Stomach smooth muscle (tissue), 2 donors: ENCODE measurements around the gene HOXB3.

Source experiments
- H3K27ac ChIP-seq: one replicate; pipeline ENCODE4 v1.7.0; 2013; ENCODE audit warnings: mild to moderate bottlenecking, low read length, inconsistent platforms
- H3K27me3 ChIP-seq, 2 donors: one replicate each; pipeline ENCODE4 v1.7.0; 2013; ENCODE audit warnings: low read length in 2 of 2; ENCODE audit not compliant: insufficient read depth in 2 of 2, control insufficient read depth in 1 of 2
- H3K36me3 ChIP-seq, 2 donors: one replicate each; pipeline ENCODE4 v1.7.0; 2013; ENCODE audit warnings: low read length in 2 of 2; ENCODE audit not compliant: control insufficient read depth in 2 of 2, insufficient read depth in 2 of 2
- H3K4me1 ChIP-seq: one replicate; pipeline ENCODE4 v1.7.0; 2013; ENCODE audit warnings: low read length; ENCODE audit not compliant: control insufficient read depth, insufficient read depth
- H3K4me3 ChIP-seq, 2 donors: one replicate each; pipeline ENCODE4 v1.7.0; 2013; ENCODE audit warnings: low read length in 2 of 2
- H3K9ac ChIP-seq, 2 donors: one replicate each; pipeline ENCODE4 v1.7.0; 2013; ENCODE audit warnings: low read length in 2 of 2, mild to moderate bottlenecking in 1 of 2
- H3K9me3 ChIP-seq, 2 donors: one replicate each; pipeline ENCODE4 v1.7.0; 2013; ENCODE audit warnings: low read length in 2 of 2; ENCODE audit not compliant: control insufficient read depth in 2 of 2
- donor health status: healthy.
- donor health status: Pancreatic carcinoma.

The HOXB3 gene

GRCh38 chr17:48565022-48565554 lies 25.0 kb downstream of the HOXB3 start:
- peaks cover 0 to 8% of the 10 kb centered on the region in 2 donors for H3K27me3 ChIP-seq
- no peaks in the 10 kb centered on the region for H3K9me3 ChIP-seq
- peak overlapping the region; percentile 80 for H3K27ac ChIP-seq
- peaks cover 0 to 2% of the 10 kb centered on the region in 2 donors for H3K36me3 ChIP-seq
- H3K4me3 ChIP-seq, result peak overlapping the region; percentile 49 to 77
- H3K4me1 ChIP-seq, result peaks cover 79% of the 10 kb centered on the region
- H3K9ac ChIP-seq, result peak overlapping the region; percentile 65 to 84

- Histone ChIP-seq H3K36me3 (peaks cover 0 to 2% of the 10 kb centered on the region in 2 donors), H3K27ac (peak overlapping the region; percentile 80), H3K9me3 (no peaks in the 10 kb centered on the region), H3K9ac (peak overlapping the region; percentile 65 to 84), H3K4me1 (peaks cover 81% of the 10 kb centered on the region), H3K4me3 (peak overlapping the region; percentile 49 to 77), H3K27me3 (peaks cover 0 to 6% of the 10 kb centered on the region in 2 donors)
These were observed 25.6 kb downstream of the HOXB3 start for GRCh38 chr17:48564188-48565021.

- Histone ChIP-seq H3K36me3 (peaks cover 0 to 2% of the 10 kb centered on the region in 2 donors), H3K27ac (peak overlapping the region; percentile 66), H3K4me3 (peak overlapping the region; percentile 44 to 77), H3K27me3 (peaks cover 0 to 4% of the 10 kb centered on the region in 2 donors), H3K4me1 (peaks cover 86% of the 10 kb centered on the region), H3K9me3 (no peaks in the 10 kb centered on the region), H3K9ac (peak overlapping the region; percentile 51 to 52)
These were observed 26.2 kb downstream of the HOXB3 start for GRCh38 chr17:48563867-48564187.

GRCh38 chr17:48563385-48563838 lies 26.6 kb downstream of the HOXB3 start:
- H3K9ac ChIP-seq, result peak overlapping the region; percentile 51 to 52
- H3K36me3 ChIP-seq, result peaks cover 0 to 2% of the 10 kb centered on the region in 2 donors
- H3K4me1 ChIP-seq, result peaks cover 88% of the 10 kb centered on the region
- H3K27ac ChIP-seq, result peak overlapping the region; percentile 66
- H3K9me3 ChIP-seq, result no peaks in the 10 kb centered on the region
- H3K27me3 ChIP-seq, result peaks cover 0 to 2% of the 10 kb centered on the region in 2 donors
- H3K4me3 ChIP-seq, result peak overlapping the region; percentile 44 to 77

GRCh38 chr17:48562934-48563333 lies 27.1 kb downstream of the HOXB3 start:
- H3K4me3 ChIP-seq, result peak overlapping the region; percentile 7 to 77
- peaks cover 0 to 2% of the 10 kb centered on the region in 2 donors for H3K36me3 ChIP-seq
- H3K4me1 ChIP-seq, result peaks cover 89% of the 10 kb centered on the region
- H3K9ac ChIP-seq, result no peak overlapping the region
- peak overlapping the region; percentile 66 for H3K27ac ChIP-seq
- H3K9me3 ChIP-seq, result no peaks in the 10 kb centered on the region
- no peaks in the 10 kb centered on the region for H3K27me3 ChIP-seq

- Histone ChIP-seq H3K9me3 (no peaks in the 10 kb centered on the region), H3K27ac (peak overlapping the region; percentile 66), H3K36me3 (peaks cover 0 to 2% of the 10 kb centered on the region in 2 donors), H3K9ac (no peak overlapping the region), H3K4me1 (peaks cover 89% of the 10 kb centered on the region), H3K4me3 (peak overlapping the region; percentile 7 to 77), H3K27me3 (no peaks in the 10 kb centered on the region)
These were observed 27.9 kb downstream of the HOXB3 start for GRCh38 chr17:48561884-48562810.

- peak overlapping the region; percentile 27 to 36 for H3K9ac ChIP-seq
These were observed 29.9 kb downstream of the HOXB3 start for GRCh38 chr17:48559840-48560817.

GRCh38 chr17:48559122-48559839 lies 30.8 kb downstream of the HOXB3 start:
- Histone ChIP-seq H3K9me3 (no peaks in the 10 kb centered on the region), H3K4me1 (peaks cover 87% of the 10 kb centered on the region), H3K9ac (peak overlapping the region; percentile 27 to 58), H3K27ac (peak overlapping the region; percentile 96), H3K27me3 (no peaks in the 10 kb centered on the region), H3K36me3 (peaks cover 0 to 2% of the 10 kb centered on the region in 2 donors), H3K4me3 (peak overlapping the region in 1 of 2 donors; percentile 75)

More at GRCh38 chr17:48559840-48560817, 29.9 kb downstream of the HOXB3 start:
- Histone ChIP-seq H3K27ac (peak overlapping the region; percentile 96), H3K27me3 (no peaks in the 10 kb centered on the region), H3K36me3 (peaks cover 0 to 2% of the 10 kb centered on the region in 2 donors), H3K4me3 (peak overlapping the region; percentile 13 to 75), H3K9me3 (no peaks in the 10 kb centered on the region), H3K4me1 (peaks cover 86% of the 10 kb centered on the region)

GRCh38 chr17:48558831-48559121 lies 31.3 kb downstream of the HOXB3 start:
- Histone ChIP-seq H3K36me3 (peaks cover 0 to 2% of the 10 kb centered on the region in 2 donors), H3K27me3 (no peaks in the 10 kb centered on the region), H3K4me1 (peaks cover 88% of the 10 kb centered on the region), H3K27ac (peak overlapping the region; percentile 96), H3K4me3 (peak overlapping the region; percentile 35 to 75), H3K9me3 (no peaks in the 10 kb centered on the region), H3K9ac (peak overlapping the region; percentile 33 to 58)
